CD8-positive, alpha-beta memory T cell (primary cell): ENCODE measurements around the gene CDC42EP5. TPM values are rescaled to one million over a fixed set of nuclear protein-coding genes. Genes with fewer than 3 reads are reported as not detected.
A peak's percentile ranks its signal among the peaks of the same experiment; 100 is the strongest.

Experiments used
- CTCF ChIA-PET: fragments of 350-600 bp; sonication (Branson Sonifier 250); formaldehyde crosslinking; loops from one replicate; lab custom pipeline; 2021; ENCODE audit warnings: antibody characterized with exemption; lab: Charles Lee
- POLR2A ChIA-PET: fragments of 350-600 bp; sonication (Branson Sonifier 250); formaldehyde crosslinking; loops from one replicate; lab custom pipeline; 2021; ENCODE audit warnings: antibody characterized with exemption; lab: Charles Lee
- DNase-seq, 5 donors: peaks; one replicate each; pipeline versions ENCODE4 v3.0.0 to v3.0.0-alpha.2; 2020 to 2022; ENCODE audit warnings: mixed read lengths in 1 of 5
- H3K27ac ChIP-seq: one replicate; pipeline ENCODE4 v1.7.0; 2013; ENCODE audit warnings: low read depth, mild to moderate bottlenecking, low read length, moderate library complexity
- H3K27me3 ChIP-seq: 2 replicates; pipeline ENCODE4 v1.7.0; 2013; ENCODE audit warnings: low read length, mild to moderate bottlenecking; ENCODE audit not compliant: insufficient read depth, poor library complexity, severe bottlenecking
- H3K36me3 ChIP-seq: 2 replicates; pipeline ENCODE4 v1.7.0; 2013; ENCODE audit warnings: mild to moderate bottlenecking, low read length, moderate library complexity; ENCODE audit not compliant: insufficient read depth
- H3K4me1 ChIP-seq: 2 replicates; pipeline ENCODE4 v1.7.0; 2013; ENCODE audit warnings: mild to moderate bottlenecking, low read length, moderate library complexity; ENCODE audit not compliant: insufficient read depth
- H3K4me3 ChIP-seq: 2 replicates; pipeline ENCODE4 v1.7.0; 2013; ENCODE audit warnings: mild to moderate bottlenecking, low read length
- H3K9me3 ChIP-seq: 2 replicates; pipeline ENCODE4 v1.7.0; 2013; ENCODE audit warnings: mild to moderate bottlenecking, low read length
- H3K27ac Mint-ChIP-seq, 8 donors: one replicate each; pipeline ENCODE4 v1.8.0; 2020 to 2021; ENCODE audit warnings: mixed read lengths in 8 of 8, mild to moderate bottlenecking in 6 of 8, inconsistent platforms in 3 of 8, moderate library complexity in 3 of 8
- H3K27me3 Mint-ChIP-seq, 2 donors: one replicate each; pipeline ENCODE4 v1.8.0; 2020 to 2021; ENCODE audit warnings: mixed read lengths in 2 of 2, mild to moderate bottlenecking in 1 of 2, moderate library complexity in 1 of 2
- H3K36me3 Mint-ChIP-seq, 3 donors: one replicate each; pipeline ENCODE4 v1.8.0; 2020 to 2021; ENCODE audit warnings: mixed read lengths in 3 of 3, inconsistent platforms in 1 of 3, mild to moderate bottlenecking in 1 of 3
- H3K4me1 Mint-ChIP-seq, 3 donors: one replicate each; pipeline ENCODE4 v1.8.0; 2020 to 2021; ENCODE audit warnings: mixed read lengths in 3 of 3, inconsistent platforms in 1 of 3, mild to moderate bottlenecking in 1 of 3
- H3K4me3 Mint-ChIP-seq, 7 donors: one replicate each; pipeline ENCODE4 v1.8.0; 2020 to 2021; ENCODE audit warnings: mixed read lengths in 7 of 7, mild to moderate bottlenecking in 6 of 7, moderate library complexity in 4 of 7, inconsistent platforms in 2 of 7
- H3K9me3 Mint-ChIP-seq, 5 donors: one replicate each; pipeline ENCODE4 v1.8.0; 2020 to 2022; ENCODE audit warnings: mixed read lengths in 5 of 5, mild to moderate bottlenecking in 3 of 5, moderate library complexity in 2 of 5, inconsistent platforms in 1 of 5
- polyA plus RNA-seq: library from polyadenylated mRNA; unstranded; fragments of 300-500 nt; fragmentation: Illumina TruSeq; gene quantifications from one replicate; pipeline ENCODE4 v1.2.3, GENCODE V29; 2021
- total RNA-seq, 2 experiments: library from RNA; stranded (reverse); gene quantifications; one replicate each; pipeline ENCODE4 v1.2.3, GENCODE V29; 2021

CDC42EP5 gene
- total and polyA plus RNA-seq, 3 experiments from 2014 or later, result 0.44 to 1.1 TPM; not detected in 1

- no peak overlapping the region for H3K27ac ChIP-seq
- H3K4me3 ChIP-seq, result no peak overlapping the region
- peaks cover 12% of the 10 kb centered on the region for H3K4me1 ChIP-seq
- no peak for DNase-seq
- no peaks in the 10 kb centered on the region for H3K27me3 ChIP-seq
- peak overlapping the region in 1 of 7 donors; percentile 24 for H3K4me3 Mint-ChIP-seq
- POLR2A ChIA-PET, result interaction anchor here (0.6 kb wide), 1 partner anchor 7 kb away, joined by 3 read pairs; the partner anchor contains the start of gene LENG9
- H3K9me3 ChIP-seq, result no peaks in the 10 kb centered on the region
- H3K4me1 Mint-ChIP-seq, result peaks cover 30 to 45% (median 37%) of the 10 kb centered on the region in 3 donors
- CTCF ChIA-PET, result no interaction called here
- H3K36me3 ChIP-seq, result peaks cover 92% of the 10 kb centered on the region
- peaks cover 7 to 94% (median 13%) of the 10 kb centered on the region in 3 donors for H3K36me3 Mint-ChIP-seq
- H3K27me3 Mint-ChIP-seq, result peaks cover 0 to 1% of the 10 kb centered on the region in 2 donors
- H3K9me3 Mint-ChIP-seq, result no peaks in the 10 kb centered on the region
- H3K27ac Mint-ChIP-seq, result peak overlapping the region in 1 of 8 donors; percentile 95
Measured at GRCh38 chr19:54455786-54456422, 17.2 kb downstream of the CDC42EP5 start.

GRCh38 chr19:54454781-54455675 lies 18.1 kb downstream of the CDC42EP5 start:
- ChIA-PET CTCF (no interaction called here), POLR2A (interaction anchor here (0.6 kb wide), 2 partner anchors 8 to 90 kb away, joined by 3 to 4 read pairs; partner anchors contain the start of gene LENG9)
- H3K9me3 ChIP-seq, result no peaks in the 10 kb centered on the region
- DNase-seq, result no peak
- Mint-ChIP-seq H3K9me3 (no peaks in the 10 kb centered on the region), H3K4me3 (peak overlapping the region in 1 of 7 donors; percentile 42), H3K4me1 (peaks cover 37 to 53% (median 45%) of the 10 kb centered on the region in 3 donors), H3K27ac (peak overlapping the region in 1 of 8 donors; percentile 42), H3K36me3 (peaks cover 8 to 96% (median 13%) of the 10 kb centered on the region in 3 donors), H3K27me3 (peaks cover 0 to 4% of the 10 kb centered on the region in 2 donors)
- no peak overlapping the region for H3K27ac ChIP-seq
- peaks cover 92% of the 10 kb centered on the region for H3K36me3 ChIP-seq
- no peaks in the 10 kb centered on the region for H3K27me3 ChIP-seq
- peaks cover 21% of the 10 kb centered on the region for H3K4me1 ChIP-seq
- H3K4me3 ChIP-seq, result no peak overlapping the region

GRCh38 chr19:54453921-54454780 lies 18.9 kb downstream of the CDC42EP5 start:
- no peak overlapping the region for H3K4me3 ChIP-seq
- Mint-ChIP-seq H3K4me3 (peak overlapping the region in 1 of 7 donors; percentile 89), H3K27me3 (peaks cover 0 to 3% of the 10 kb centered on the region in 2 donors), H3K9me3 (no peaks in the 10 kb centered on the region), H3K27ac (peak overlapping the region in 1 of 8 donors; percentile 98), H3K36me3 (peaks cover 8 to 93% (median 13%) of the 10 kb centered on the region in 3 donors), H3K4me1 (peaks cover 38 to 52% (median 42%) of the 10 kb centered on the region in 3 donors)
- H3K27ac ChIP-seq, result no peak overlapping the region
- DNase-seq, result no peak
- no peaks in the 10 kb centered on the region for H3K27me3 ChIP-seq
- H3K9me3 ChIP-seq, result no peaks in the 10 kb centered on the region
- peaks cover 83% of the 10 kb centered on the region for H3K36me3 ChIP-seq
- ChIA-PET CTCF (interaction anchor here (1.3 to 1.6 kb wide), 2 partner anchors 8 to 24 kb away, joined by 3 to 9 read pairs; partner anchors contain the start of gene LENG9), POLR2A (no interaction called here)
- H3K4me1 ChIP-seq, result peaks cover 24% of the 10 kb centered on the region

- H3K9me3 Mint-ChIP-seq, result peaks cover 0 to 3% (median 0%) of the 10 kb centered on the region in 5 donors
- peaks cover 68% of the 10 kb centered on the region for H3K36me3 ChIP-seq
- H3K36me3 Mint-ChIP-seq, result peaks cover 4 to 90% (median 5%) of the 10 kb centered on the region in 3 donors
- H3K4me3 Mint-ChIP-seq, result peak overlapping the region in 3 of 7 donors; percentile 3 to 89 (median 24)
- H3K4me1 Mint-ChIP-seq, result peaks cover 40 to 53% (median 45%) of the 10 kb centered on the region in 3 donors
- H3K9me3 ChIP-seq, result no peaks in the 10 kb centered on the region
- no peak overlapping the region for H3K4me3 ChIP-seq
- H3K27ac ChIP-seq, result no peak overlapping the region
- H3K27me3 Mint-ChIP-seq, result peaks cover 0 to 11% of the 10 kb centered on the region in 2 donors
- H3K27ac Mint-ChIP-seq, result peak overlapping the region in 4 of 8 donors; percentile 33 to 98 (median 58)
- DNase-seq, result no peak
- H3K4me1 ChIP-seq, result peaks cover 30% of the 10 kb centered on the region
- ChIA-PET CTCF (interaction anchor here (1.3 to 1.6 kb wide), 2 partner anchors 10 to 25 kb away, joined by 3 to 9 read pairs; partner anchors contain the start of gene LENG9), POLR2A (interaction anchor here (1.1 kb wide), 1 partner anchor 9 kb away, joined by 4 read pairs; no protein-coding TSS in a partner anchor)
- no peaks in the 10 kb centered on the region for H3K27me3 ChIP-seq
Measured at GRCh38 chr19:54452626-54453025, 20.5 kb downstream of the CDC42EP5 start.

GRCh38 chr19:54451997-54452396 lies 21.1 kb downstream of the CDC42EP5 start:
- Histone ChIP-seq H3K27me3 (no peaks in the 10 kb centered on the region), H3K36me3 (peaks cover 61% of the 10 kb centered on the region), H3K9me3 (no peaks in the 10 kb centered on the region), H3K4me3 (no peak overlapping the region), H3K27ac (peak overlapping the region; percentile 13), H3K4me1 (peaks cover 36% of the 10 kb centered on the region)
- Mint-ChIP-seq H3K4me1 (peaks cover 42 to 59% (median 50%) of the 10 kb centered on the region in 3 donors), H3K4me3 (peak overlapping the region in 3 of 7 donors; percentile 24 to 95 (median 32)), H3K36me3 (peaks cover 4 to 84% (median 5%) of the 10 kb centered on the region in 3 donors), H3K27me3 (peaks cover 0 to 11% of the 10 kb centered on the region in 2 donors), H3K27ac (peak overlapping the region in 5 of 8 donors; percentile 47 to 100 (median 93)), H3K9me3 (peaks cover 0 to 3% (median 0%) of the 10 kb centered on the region in 5 donors)
- DNase-seq, result no peak
- POLR2A ChIA-PET, result no interaction called here
- CTCF ChIA-PET, result no interaction called here

GRCh38 chr19:54451331-54451871 lies 21.7 kb downstream of the CDC42EP5 start:
- ChIA-PET CTCF (interaction anchor here (1.2 kb wide), 1 partner anchor 12 kb away, joined by 4 read pairs; the partner anchor contains the start of gene LENG9), POLR2A (interaction anchor here (0.8 to 1.0 kb wide), 2 partner anchors 9 to 12 kb away, joined by 3 to 5 read pairs; partner anchors contain the start of gene LENG9)
- Histone ChIP-seq H3K36me3 (peaks cover 56% of the 10 kb centered on the region), H3K27me3 (no peaks in the 10 kb centered on the region), H3K9me3 (no peaks in the 10 kb centered on the region), H3K4me1 (peaks cover 37% of the 10 kb centered on the region), H3K4me3 (no peak overlapping the region), H3K27ac (peak overlapping the region; percentile 97)
- peaks cover 44 to 63% (median 54%) of the 10 kb centered on the region in 3 donors for H3K4me1 Mint-ChIP-seq
- peaks cover 4 to 79% (median 5%) of the 10 kb centered on the region in 3 donors for H3K36me3 Mint-ChIP-seq
- H3K4me3 Mint-ChIP-seq, result peak overlapping the region; percentile 93 to 99 (median 97)
- DNase-seq, result no peak
- peaks cover 0 to 11% of the 10 kb centered on the region in 2 donors for H3K27me3 Mint-ChIP-seq
- H3K27ac Mint-ChIP-seq, result peak overlapping the region; percentile 83 to 100 (median 98)
- peaks cover 0 to 3% (median 0%) of the 10 kb centered on the region in 5 donors for H3K9me3 Mint-ChIP-seq
